ENCODE data around the gene PDGFB. TPM values are rescaled to one million over a fixed set of nuclear protein-coding genes. Genes with fewer than 3 reads are reported as not detected.
A peak's percentile ranks its signal among the peaks of the same experiment; 100 is the strongest.

PDGFB gene
- total and polyA plus RNA-seq, 11 donors, result 9.0 to 43.7 (median 21.3) TPM

GRCh38 chr22:39184586-39185577 is 59.9 kb downstream of the PDGFB start:
- Histone ChIP-seq H3K27ac (peak overlapping the region; percentile 17 to 95 (median 78)), H3K36me3 (no peaks in the 10 kb centered on the region), H3K27me3 (no peaks in the 10 kb centered on the region), H3K9me3 (peaks cover 0 to 9% (median 0%) of the 10 kb centered on the region in 12 donors), H3K4me1 (peaks cover 4 to 30% (median 18%) of the 10 kb centered on the region in 12 donors), H3K4me3 (no peak overlapping the region)
- TF ChIP-seq POLR2A (IDR thresholded peaks at IDR 0.05), result no peak
- TF ChIP-seq, protein P1, sequence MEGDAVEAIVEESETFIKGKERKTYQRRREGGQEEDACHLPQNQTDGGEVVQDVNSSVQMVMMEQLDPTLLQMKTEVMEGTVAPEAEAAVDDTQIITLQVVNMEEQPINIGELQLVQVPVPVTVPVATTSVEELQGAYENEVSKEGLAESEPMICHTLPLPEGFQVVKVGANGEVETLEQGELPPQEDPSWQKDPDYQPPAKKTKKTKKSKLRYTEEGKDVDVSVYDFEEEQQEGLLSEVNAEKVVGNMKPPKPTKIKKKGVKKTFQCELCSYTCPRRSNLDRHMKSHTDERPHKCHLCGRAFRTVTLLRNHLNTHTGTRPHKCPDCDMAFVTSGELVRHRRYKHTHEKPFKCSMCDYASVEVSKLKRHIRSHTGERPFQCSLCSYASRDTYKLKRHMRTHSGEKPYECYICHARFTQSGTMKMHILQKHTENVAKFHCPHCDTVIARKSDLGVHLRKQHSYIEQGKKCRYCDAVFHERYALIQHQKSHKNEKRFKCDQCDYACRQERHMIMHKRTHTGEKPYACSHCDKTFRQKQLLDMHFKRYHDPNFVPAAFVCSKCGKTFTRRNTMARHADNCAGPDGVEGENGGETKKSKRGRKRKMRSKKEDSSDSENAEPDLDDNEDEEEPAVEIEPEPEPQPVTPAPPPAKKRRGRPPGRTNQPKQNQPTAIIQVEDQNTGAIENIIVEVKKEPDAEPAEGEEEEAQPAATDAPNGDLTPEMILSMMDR (IDR thresholded peaks at IDR 0.05), result no peak
- ATAC-seq (peak in 2 of 4 donors; percentile 14 to 48), DNase-seq (no peak)
- WGBS, 4 donors, result 58 to 66% (median 61%) methylated on average over 15 to 23 of the region's 23 CpGs
- intact Hi-C loops (cut with DNase I), result loop anchor here in 1 of 10 donors (5.0 kb wide), 1 partner anchor 47 kb away; no protein-coding TSS in a partner anchor

GRCh38 chr22:39183991-39184585 is 60.7 kb downstream of the PDGFB start:
- Histone ChIP-seq H3K36me3 (no peaks in the 10 kb centered on the region), H3K4me1 (peaks cover 4 to 37% (median 22%) of the 10 kb centered on the region in 12 donors), H3K27ac (peak overlapping the region; percentile 17 to 95 (median 78)), H3K27me3 (no peaks in the 10 kb centered on the region), H3K9me3 (peaks cover 0 to 9% (median 0%) of the 10 kb centered on the region in 12 donors), H3K4me3 (no peak overlapping the region)
- 47 to 59% (median 51%) methylated on average over 13 of the region's 13 CpGs for WGBS, 4 donors
- intact Hi-C loops (cut with DNase I), result no loop called here
- DNase-seq (peak in 2 of 5 donors; percentile 41 to 46), ATAC-seq (peak; percentile 9 to 28 (median 22))
- no peak for TF ChIP-seq POLR2A (IDR thresholded peaks at IDR 0.05)
- TF ChIP-seq, protein P1 (IDR thresholded peaks at IDR 0.05), result no peak

DNA sequence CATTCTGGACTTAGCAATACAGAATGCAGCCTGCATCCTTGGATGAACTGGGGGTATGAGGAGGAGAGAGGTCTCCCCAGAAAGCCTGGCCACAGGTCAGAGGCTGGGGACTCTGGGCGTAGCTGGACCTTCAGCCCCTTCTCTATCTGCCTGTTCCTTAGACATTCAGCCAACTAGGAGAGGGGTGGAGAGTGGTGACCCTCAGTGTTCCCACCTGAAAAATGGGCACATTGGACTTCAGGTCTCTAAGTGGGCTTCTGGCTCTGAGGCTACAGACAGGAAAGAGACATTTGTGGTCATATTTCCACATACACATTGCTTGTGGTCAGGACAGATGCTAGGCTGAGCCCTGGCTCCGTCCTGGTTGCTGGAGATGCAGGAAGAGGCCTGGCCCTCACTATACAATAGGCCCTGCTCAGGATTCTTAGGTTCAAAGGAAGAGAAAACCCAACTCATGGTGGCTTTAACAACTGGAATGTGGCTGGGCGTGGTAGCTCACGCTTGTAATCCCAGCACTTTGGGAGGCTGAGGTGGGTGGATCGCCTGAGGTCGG is 62.2 kb downstream of the PDGFB start:
- intact Hi-C loops (cut with DNase I), result no loop called here
- no peak for ATAC-seq
- WGBS, 4 donors, result 85 to 95% (median 89%) methylated on average over 6 of the region's 6 CpGs
- Histone ChIP-seq H3K4me1 (peaks cover 6 to 49% (median 30%) of the 10 kb centered on the region in 12 donors), H3K36me3 (no peaks in the 10 kb centered on the region), H3K27me3 (no peaks in the 10 kb centered on the region), H3K9me3 (peaks cover 0 to 9% (median 0%) of the 10 kb centered on the region in 12 donors), H3K27ac (no peak overlapping the region), H3K4me3 (no peak overlapping the region)
- no peak for TF ChIP-seq POLR2A (IDR thresholded peaks at IDR 0.05)
- TF ChIP-seq, protein P1 (IDR thresholded peaks at IDR 0.05), result no peak
- DNase-seq, result peak in 1 of 5 donors; percentile 6
